Esophagus squamous epithelium (tissue), 5 donors: ENCODE measurements around the gene SERTAD3. TPM values are rescaled to one million over a fixed set of nuclear protein-coding genes. Genes with fewer than 3 reads are reported as not detected.
A peak's percentile ranks its signal among the peaks of the same experiment; 100 is the strongest.
"Not testable (repeated sequence)": the region's sequence is repeated elsewhere in the genome, so short reads cannot be mapped to it uniquely, and the experiment has no call there.

ENCODE experiments used
- DNase-seq: peaks from one replicate; lab custom pipeline; 2025; lab: John Stamatoyannopoulos, UW
- H3K27ac ChIP-seq, 4 donors: fragments of 200-600 bp; sonication (generic); one replicate each; pipeline ENCODE4 v1.5.1; 2016 to 2019; ENCODE audit warnings: mild to moderate bottlenecking in 1 of 4
- H3K27me3 ChIP-seq, 4 donors: fragments of 200-600 bp; sonication (generic); 1 replicate in 3 of 4; 2 replicates in 1 of 4; pipeline versions ENCODE4 v1.5.1 to v1.6.0; 2017 to 2021; ENCODE audit warnings: antibody characterized with exemption in 1 of 4
- H3K36me3 ChIP-seq, 3 donors: fragments of 200-600 bp; sonication (generic); one replicate each; pipeline ENCODE4 v1.5.1; 2016 to 2019
- H3K4me1 ChIP-seq, 3 donors: fragments of 200-600 bp; sonication (generic); one replicate each; pipeline ENCODE4 v1.5.1; 2017 to 2019
- H3K4me3 ChIP-seq, 4 donors: fragments of 200-600 bp; sonication (generic); 1 replicate in 3 of 4; 2 replicates in 1 of 4; pipeline ENCODE4 v1.5.1; 2016 to 2019; ENCODE audit warnings: mild to moderate bottlenecking in 2 of 4, moderate library complexity in 1 of 4
- H3K9me3 ChIP-seq, 3 donors: fragments of 200-600 bp; sonication (generic); one replicate each; pipeline ENCODE4 v1.5.1; 2016 to 2019
- CTCF ChIP-seq, 6 experiments: fragments of 450-650 bp in 4 of 6; fragments of 200-600 bp in 2 of 6; sonication (generic) in 2 of 6; IDR thresholded peaks; one replicate each; pipeline ENCODE4 v1.5.1; 2016 to 2019; ENCODE audit warnings: antibody characterized with exemption in 6 of 6, mild to moderate bottlenecking in 4 of 6, moderate library complexity in 4 of 6
- POLR2A ChIP-seq, 4 donors: fragments of 450-650 bp; IDR thresholded peaks; one replicate each; pipeline ENCODE4 v1.6.1; 2017; ENCODE audit warnings: antibody characterized with exemption in 4 of 4, mild to moderate bottlenecking in 4 of 4, moderate library complexity in 3 of 4
- WGBS, 2 donors: methylation state at CpG; one replicate each; pipeline ENCODE4 v1.1.5; 2018; 5-methylcytosine and 5-hydroxymethylcytosine counted together
- intact Hi-C: fragments of 100-400 bp; cut with DNase I; formaldehyde crosslinking; loops from one replicate; pipeline ENCODE4 v1.15.0; 2022
- total RNA-seq, 4 donors: library from RNA; depleted of rRNA; stranded (reverse); fragments of >200 nt; gene quantifications; one replicate each; pipeline ENCODE4 v1.1.0, GENCODE V29; 2016
- donor health status: DM: yes; HTN: yes; CAD: no.

The SERTAD3 gene
- total RNA-seq, 4 donors from 2014 or later: 8.9 to 17.4 (median 12.0) TPM

- Histone ChIP-seq H3K27ac (no peak overlapping the region), H3K27me3 (no peaks in the 10 kb centered on the region), H3K9me3 (no peaks in the 10 kb centered on the region), H3K36me3 (peaks cover 11 to 45% (median 11%) of the 10 kb centered on the region in 3 donors), H3K4me1 (peaks cover under 1 to 35% (median 2%) of the 10 kb centered on the region in 3 donors), H3K4me3 (no peak overlapping the region)
- 80 to 89% methylated on average over 1 of the region's 3 CpGs for WGBS, 2 donors
- no peak for TF ChIP-seq CTCF (IDR thresholded peaks at IDR 0.05)
- intact Hi-C loops: no loop called here
- no peak for DNase-seq
Observed at GRCh38 chr19:40458597-40458974, 14.5 kb upstream of the SERTAD3 start.

DNA sequence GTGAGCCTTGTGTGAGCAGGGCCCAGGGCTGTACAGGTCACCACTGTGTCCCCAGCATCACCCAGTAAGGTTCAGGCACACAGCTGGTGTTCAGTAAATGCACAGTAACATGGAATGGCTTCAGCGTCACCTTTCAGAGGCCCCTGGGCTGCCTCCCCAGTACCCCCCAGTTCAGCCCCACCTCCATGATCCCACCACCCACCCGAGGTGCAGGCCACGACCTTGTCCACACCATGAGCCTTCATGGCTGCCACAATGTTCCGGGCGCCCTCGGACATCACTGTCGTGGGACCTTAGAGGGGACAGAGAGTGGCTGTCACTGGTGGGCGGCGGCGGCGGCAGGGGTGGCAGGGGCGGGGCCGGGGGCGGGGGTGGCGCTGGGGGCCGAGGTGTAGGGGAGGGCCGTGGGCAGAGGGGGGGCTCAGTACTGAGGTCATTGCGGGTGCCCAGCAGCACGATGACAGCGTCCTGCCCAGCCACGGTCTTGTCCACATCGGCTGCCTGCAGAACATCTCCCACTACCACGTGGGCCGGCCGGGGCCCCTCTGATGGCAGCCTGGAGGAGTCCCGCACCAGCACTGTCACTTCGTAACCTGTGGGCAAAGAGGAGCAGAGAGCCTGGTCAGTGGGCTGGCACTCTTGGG, 13.9 kb upstream of the SERTAD3 start:
- no peaks in the 10 kb centered on the region for H3K9me3 ChIP-seq
- no peaks in the 10 kb centered on the region for H3K27me3 ChIP-seq
- WGBS, 2 donors: 83 to 96% methylated on average over 1 to 5 of the region's 27 CpGs
- no peak overlapping the region for H3K27ac ChIP-seq
- peaks cover 11 to 45% (median 11%) of the 10 kb centered on the region in 3 donors for H3K36me3 ChIP-seq
- DNase-seq: no peak
- intact Hi-C loops: no loop called here
- H3K4me1 ChIP-seq: peaks cover 0 to 35% (median 0%) of the 10 kb centered on the region in 3 donors
- no peak overlapping the region for H3K4me3 ChIP-seq
- TF ChIP-seq CTCF (IDR thresholded peaks at IDR 0.05) (no peak), POLR2A (IDR thresholded peaks at IDR 0.05) (no peak)

DNA sequence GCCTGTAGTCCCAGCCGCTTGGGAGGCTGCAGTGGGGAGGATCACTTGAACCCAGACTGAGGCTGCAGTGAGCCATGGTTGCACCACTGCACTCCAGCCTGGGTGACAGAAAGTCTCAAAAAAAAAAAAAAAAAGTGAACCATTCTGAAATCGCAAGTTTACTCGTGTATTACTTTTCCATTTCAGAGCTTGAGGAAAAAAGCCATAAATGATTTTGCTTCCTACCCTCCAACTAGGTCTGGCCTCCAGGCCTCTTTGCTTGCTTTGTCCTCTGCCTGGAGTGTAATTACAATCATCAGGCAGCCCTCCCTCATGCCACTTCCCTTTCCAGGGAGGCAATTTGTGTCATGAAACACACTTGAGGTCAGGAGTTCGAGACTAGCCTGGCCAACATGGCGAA, 12.9 kb upstream of the SERTAD3 start:
- TF ChIP-seq CTCF (IDR thresholded peaks at IDR 0.05) (no peak), POLR2A (IDR thresholded peaks at IDR 0.05) (no peak)
- H3K9me3 ChIP-seq: no peaks in the 10 kb centered on the region

GRCh38 chr19:40453943-40454342, 9.8 kb upstream of the SERTAD3 start:
- Histone ChIP-seq H3K4me1 (peaks cover 0 to 20% (median 0%) of the 10 kb centered on the region in 3 donors), H3K27ac (peak overlapping the region; percentile 28 to 67 (median 50)), H3K36me3 (peaks cover 11 to 70% (median 11%) of the 10 kb centered on the region in 3 donors)
- H3K4me3 ChIP-seq, H3K27me3 ChIP-seq, H3K9me3 ChIP-seq, intact Hi-C loops, DNase-seq: not testable (repeated sequence)
- WGBS, 2 donors: 42 to 70% methylated on average over 6 of the region's 6 CpGs

More for the DNA sequence above, 12.9 kb upstream of the SERTAD3 start:
- WGBS, 2 donors: 93 to 96% methylated on average over 4 to 5 of the region's 5 CpGs
- H3K4me1 ChIP-seq: peaks cover 0 to 31% (median 0%) of the 10 kb centered on the region in 3 donors
- DNase-seq: no peak
- no peaks in the 10 kb centered on the region for H3K27me3 ChIP-seq
- H3K4me3 ChIP-seq: no peak overlapping the region
- peaks cover 11 to 45% (median 11%) of the 10 kb centered on the region in 3 donors for H3K36me3 ChIP-seq
- no peak overlapping the region for H3K27ac ChIP-seq
- intact Hi-C loops: no loop called here

GRCh38 chr19:40453151-40453735, 9.1 kb upstream of the SERTAD3 start:
- Histone ChIP-seq H3K4me1 (peaks cover 0 to 20% (median 0%) of the 10 kb centered on the region in 3 donors), H3K4me3 (no peak overlapping the region), H3K9me3 (no peaks in the 10 kb centered on the region), H3K36me3 (peaks cover 11 to 70% (median 11%) of the 10 kb centered on the region in 3 donors), H3K27me3 (no peaks in the 10 kb centered on the region), H3K27ac (peak overlapping the region; percentile 18 to 67 (median 50))
- WGBS, 2 donors: 42 to 65% methylated on average over 5 of the region's 5 CpGs
- intact Hi-C loops: no loop called here
- TF ChIP-seq CTCF (IDR thresholded peaks at IDR 0.05) (no peak), POLR2A (IDR thresholded peaks at IDR 0.05) (no peak)
- DNase-seq: no peak
